ENCODE results near the gene SSH2.
"Not testable (repeated sequence)": the region's sequence is repeated elsewhere in the genome, so short reads cannot be mapped to it uniquely, and the experiment has no call there.

SSH2 gene

GRCh38 chr17:29836643-29837042 is 93.4 kb downstream of the SSH2 start:
- ATAC-seq (no peak), DNase-seq (no peak)

DNA sequence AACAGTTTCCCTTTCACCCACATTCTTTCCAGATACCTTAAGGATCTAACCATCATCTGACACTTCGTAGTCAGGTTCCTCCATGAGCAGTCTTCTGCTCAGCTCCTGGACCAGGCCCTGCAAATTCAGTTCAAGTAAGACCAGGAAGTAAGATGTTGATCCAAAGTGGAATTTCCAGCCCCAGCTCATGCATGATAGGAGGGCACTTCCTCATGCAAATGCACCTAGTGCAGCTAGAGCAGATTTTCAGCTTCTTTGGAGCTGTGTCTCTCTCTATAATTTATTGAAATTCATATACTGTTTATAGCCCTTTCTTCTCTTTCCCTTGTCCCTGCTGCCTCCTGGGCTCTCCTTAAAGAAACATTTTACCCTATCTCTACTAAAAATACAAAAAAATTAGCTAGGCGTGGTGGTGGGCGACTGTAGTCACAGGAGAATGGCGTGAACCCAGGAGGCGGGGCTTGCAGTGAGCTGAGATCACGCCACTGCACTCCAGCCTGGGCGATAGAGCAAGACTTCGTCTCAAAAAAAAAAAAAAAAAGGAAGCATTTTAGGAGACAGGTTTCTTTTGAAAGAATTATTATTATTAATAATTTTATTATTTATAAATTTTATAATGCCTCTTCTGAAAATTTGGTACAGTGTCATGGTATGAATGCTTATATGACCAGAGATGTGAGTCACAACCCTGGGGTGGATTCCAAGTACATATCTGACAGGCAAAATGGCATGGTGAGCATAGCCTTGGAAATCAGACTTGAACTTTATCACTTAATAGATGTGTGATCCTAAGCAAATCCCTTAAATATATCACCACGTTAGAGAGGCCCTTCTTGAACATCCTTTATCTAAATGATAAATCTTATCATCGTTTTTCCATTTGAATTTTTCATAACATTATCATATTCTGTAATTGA is 94.3 kb downstream of the SSH2 start:
- no peak for ATAC-seq
- DNase-seq, result no peak

GRCh38 chr17:29833801-29834200 is 96.2 kb downstream of the SSH2 start:
- DNase-seq (no peak), ATAC-seq (no peak)

GRCh38 chr17:29828676-29829284 is 101.2 kb downstream of the SSH2 start:
- ATAC-seq, result no peak
- DNase-seq, result no peak

GRCh38 chr17:29827179-29827578 is 102.8 kb downstream of the SSH2 start:
- no peak for ATAC-seq
- DNase-seq, result no peak

DNA sequence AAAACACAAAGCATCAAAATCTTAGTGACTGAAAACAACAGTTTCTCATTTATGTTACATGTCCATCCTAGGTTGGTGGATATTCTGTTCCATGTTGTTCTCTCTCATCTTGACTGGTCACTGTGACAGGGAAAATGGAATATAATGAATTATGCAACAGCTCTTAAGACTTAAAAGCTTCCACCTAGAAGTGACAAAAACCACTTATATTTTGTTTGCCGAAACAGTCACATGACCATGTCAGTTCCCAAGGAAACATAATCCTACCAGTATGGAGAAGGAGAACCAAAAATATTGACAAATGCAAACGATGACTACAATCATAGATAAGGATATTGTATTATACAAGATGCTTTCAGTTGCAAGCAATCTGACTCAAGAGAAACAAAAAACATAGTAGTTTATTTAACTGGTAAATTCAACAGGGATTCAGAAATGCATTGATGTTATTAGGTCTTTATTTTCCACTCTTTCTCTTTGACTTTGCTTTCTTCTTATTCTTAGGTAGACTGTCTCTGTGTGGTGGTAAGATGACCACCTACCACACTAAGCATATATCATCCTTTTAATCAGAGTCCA is 103.8 kb downstream of the SSH2 start:
- DNase-seq (no peak), ATAC-seq (no peak)

DNA sequence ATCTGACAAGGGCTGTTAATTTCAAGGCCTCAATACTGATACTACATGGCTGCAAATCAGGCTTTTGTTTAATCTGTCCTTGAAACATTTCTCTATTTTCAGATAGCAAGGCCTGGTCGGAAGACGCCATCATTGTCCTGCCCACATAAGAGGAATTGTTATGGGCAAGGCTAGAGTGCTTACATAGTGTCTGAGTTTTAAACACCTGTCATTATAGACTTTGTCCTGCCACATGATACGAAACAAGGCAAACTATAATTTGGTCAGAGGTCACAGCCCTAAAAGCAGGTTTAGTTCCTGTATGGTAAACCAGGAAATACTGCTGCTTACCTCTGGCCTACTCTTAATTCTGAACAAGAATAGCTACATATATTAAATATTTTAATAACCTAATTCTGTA is 104.4 kb downstream of the SSH2 start:
- ATAC-seq (no peak), DNase-seq (no peak)

DNA sequence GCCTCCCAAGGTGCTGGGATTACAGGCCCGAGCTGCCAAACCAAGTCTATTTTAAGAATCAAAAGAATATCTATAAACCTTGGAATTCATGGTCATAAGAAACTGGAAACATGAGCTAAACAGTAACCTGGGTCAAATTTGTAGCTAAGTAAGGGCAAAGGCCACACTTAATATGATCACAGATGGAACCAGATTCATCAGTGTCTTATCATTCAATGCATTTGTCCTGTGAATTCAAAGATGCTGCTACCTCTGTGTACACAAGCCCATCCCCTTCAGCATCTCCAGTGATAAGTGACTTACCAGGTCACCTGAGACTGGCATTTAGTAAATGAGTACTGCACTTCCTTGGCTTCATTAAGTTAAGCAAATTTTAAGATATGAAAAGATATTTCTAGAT is 108.1 kb downstream of the SSH2 start:
- ATAC-seq, result no peak
- no peak for DNase-seq

DNA sequence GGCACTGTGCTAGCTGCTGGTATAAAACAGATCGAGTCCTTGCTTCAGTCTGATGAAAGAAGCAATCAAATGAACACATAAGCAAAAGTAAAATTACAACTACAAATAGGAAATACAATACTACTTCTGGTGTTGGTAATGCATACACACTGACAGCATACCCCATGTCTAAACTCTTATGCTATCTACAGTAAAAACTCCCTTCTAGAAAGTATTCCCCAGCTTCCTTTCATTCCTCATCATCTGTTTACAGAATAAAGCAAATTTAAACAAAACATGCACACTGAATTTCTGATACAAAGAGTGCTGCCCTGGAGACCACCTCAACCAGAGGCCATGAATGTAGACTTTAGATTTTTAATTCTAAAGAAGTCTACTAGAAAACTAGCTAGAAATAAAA is 109.6 kb downstream of the SSH2 start:
- no peak for DNase-seq
- ATAC-seq, result no peak

DNA sequence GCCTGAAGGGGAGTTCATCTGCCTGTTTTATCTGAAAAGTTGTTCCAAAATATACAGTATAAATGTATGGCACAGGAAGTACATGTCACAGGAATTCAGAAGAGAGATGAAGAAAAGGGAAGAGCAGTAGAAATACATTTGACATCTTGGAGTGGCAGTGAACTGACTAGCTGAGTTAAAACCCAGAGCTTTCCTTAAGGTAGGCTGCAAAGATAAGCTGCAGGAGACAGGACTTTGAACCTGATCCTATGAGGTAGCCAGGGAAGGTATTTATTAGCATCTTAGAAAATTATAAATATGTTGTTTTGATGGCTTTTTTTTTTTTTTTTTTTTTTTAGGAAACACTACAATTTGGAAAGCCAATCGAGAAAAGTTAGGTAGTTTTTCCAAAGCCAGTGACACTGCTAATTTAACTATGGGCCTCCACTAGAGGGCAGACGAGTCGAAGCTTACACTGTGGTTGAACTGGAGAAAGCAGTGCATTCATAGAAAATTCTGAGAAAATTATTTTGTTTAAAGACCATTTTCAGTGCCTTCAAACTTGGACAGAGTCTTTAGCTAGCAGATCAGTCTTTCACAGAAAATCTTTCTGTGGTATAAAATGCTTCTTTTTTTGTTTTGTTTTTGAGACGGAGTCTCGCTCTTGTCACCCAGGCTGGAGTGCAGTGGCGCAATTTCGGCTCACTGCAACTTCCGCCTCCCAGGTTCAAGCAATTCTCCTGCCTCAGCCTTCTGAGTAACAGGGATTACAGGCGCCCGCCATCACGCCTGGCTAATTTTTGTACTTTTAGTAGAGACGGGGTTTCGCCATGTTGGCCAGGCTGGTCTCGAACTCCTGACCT is 122.3 kb downstream of the SSH2 start:
- DNase-seq (peak; percentile 78), ATAC-seq (peak; percentile 69)

DNA sequence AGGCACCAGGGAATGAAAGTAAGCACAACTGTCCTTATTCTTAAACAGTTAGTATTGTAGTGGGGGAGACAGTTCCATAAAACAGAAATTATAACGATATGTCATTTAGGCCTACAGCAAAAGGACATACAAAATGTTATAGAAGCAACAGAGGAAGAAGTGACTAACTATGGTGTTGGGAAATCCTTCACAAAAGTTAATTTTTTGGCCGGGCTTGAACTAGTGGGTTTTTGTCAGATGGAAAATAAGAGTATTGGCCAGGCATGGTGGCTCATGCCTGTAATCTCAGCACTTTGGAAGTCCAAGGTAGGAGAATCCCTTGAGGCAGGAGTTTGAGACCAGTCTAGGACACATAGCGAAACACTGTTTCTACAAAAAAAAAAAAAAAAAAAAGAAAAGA is 127.8 kb downstream of the SSH2 start:
- no peak for ATAC-seq

DNA sequence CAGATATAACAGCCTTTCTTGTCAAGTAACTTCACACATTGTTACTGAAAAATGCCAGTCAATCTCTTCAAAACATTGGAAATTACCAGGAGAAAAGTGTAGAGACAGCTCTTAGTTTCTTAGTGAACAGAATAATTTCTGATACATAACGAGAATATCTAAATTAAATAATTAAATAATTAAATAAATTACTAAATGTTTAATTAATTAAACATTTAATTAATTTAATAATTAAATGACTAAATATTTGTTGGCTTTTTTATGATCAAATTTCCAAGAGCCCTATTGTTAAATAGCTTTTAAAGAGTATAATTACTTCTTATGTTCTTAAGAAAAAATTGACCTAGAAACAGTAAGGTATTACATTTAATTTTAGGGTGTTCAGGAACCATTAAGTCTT is 129.6 kb downstream of the SSH2 start:
- DNase-seq (no peak), ATAC-seq (no peak)

More for the DNA sequence above, 127.8 kb downstream of the SSH2 start:
- no peak for DNase-seq

DNA sequence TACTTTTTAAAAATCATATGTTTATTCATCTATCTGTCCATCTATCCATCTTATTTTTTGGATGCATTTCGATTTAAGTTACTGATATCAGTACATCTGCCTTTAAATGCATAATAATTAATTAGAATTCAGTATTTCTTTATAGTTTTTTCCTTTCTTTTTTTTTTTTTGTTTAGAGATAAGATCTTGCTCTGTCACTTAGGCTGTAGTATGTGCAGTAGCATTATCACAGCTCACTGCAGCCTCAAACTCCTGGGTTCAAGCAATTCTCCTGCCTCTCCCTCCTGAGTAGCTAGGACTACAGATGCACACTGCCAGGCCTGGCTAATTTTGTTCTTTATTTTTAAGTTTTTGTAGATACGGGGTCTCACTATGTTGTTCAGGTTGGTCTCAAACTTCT is 133.4 kb downstream of the SSH2 start:
- ATAC-seq, result no peak

GRCh38 chr17:29793501-29793900 is 136.5 kb downstream of the SSH2 start:
- ATAC-seq, result no peak
- no peak for DNase-seq

More for the DNA sequence above, 133.4 kb downstream of the SSH2 start:
- DNase-seq, result no peak

DNA sequence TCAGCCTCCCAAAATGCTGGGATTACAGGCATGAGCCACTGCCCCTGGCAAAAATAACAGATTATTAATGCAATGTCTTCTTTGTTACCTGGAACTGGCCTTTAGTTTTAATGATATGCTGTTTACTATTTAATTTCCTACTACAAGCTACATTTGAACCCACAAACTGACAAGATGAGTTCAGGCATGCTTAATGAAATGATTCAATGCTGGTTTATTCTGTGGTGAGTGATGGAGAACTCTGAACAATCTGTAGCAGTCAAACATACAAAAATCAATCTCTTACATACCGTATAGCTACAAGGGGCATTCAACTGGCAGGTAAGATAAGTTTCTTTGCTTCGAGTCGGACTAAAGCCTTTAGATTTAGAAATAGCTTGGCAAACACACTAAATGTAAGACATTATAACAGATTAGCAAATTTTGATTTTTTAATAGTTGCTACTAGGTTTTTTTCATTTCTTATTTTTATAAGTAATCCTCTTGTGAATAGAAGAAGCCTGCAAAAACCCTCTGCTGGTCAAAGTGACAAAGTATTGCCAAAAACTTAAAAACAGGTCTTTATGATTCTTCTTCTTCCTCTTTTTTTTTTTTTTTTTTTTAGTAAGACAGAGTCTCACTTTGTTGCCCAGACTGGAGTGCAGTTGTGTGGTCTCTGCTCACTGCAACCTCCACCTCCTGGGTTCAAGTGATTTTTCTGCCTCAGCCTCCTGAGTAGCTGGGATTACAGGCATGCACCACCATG is 138.5 kb downstream of the SSH2 start:
- ATAC-seq (no peak), DNase-seq (no peak)

- no peak for DNase-seq
- no peak for ATAC-seq
These were observed 140.5 kb downstream of the SSH2 start for GRCh38 chr17:29789196-29790170.

GRCh38 chr17:29787995-29788394 is 142.0 kb downstream of the SSH2 start:
- ATAC-seq, result no peak
- DNase-seq, result no peak

GRCh38 chr17:29782917-29783316 is 147.1 kb downstream of the SSH2 start:
- ATAC-seq, result no peak
- DNase-seq, result no peak

DNA sequence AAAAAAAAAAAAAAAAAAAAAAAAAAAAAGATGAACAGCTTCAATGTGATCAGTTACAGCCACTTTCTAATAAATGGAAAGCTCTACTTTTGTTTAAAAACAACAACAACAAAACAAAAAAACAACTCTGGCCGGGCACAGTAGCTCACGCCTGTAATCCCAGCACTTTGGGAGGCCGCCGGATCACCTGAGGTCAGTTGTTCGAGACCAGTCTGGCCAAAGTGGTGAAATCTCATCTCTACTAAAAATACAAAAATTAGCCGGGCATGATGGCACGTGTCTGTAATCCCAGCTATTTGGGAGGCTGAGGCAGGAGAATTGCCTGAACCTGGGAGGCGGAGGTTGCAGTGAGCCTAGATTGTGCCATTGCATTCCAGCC is 150.2 kb downstream of the SSH2 start:
- not testable (repeated sequence) for DNase-seq, ATAC-seq
